A549 (cell line): ENCODE data around the gene TRMU. TPM values are rescaled to one million over a fixed set of nuclear protein-coding genes. Genes with fewer than 3 reads are reported as not detected.

Source experiments
- ATAC-seq, 2 experiments: fragments of 200-7000 bp in 1 of 2; fragments of >200 bp in 1 of 2; cut with Nextera tagmentation in 1 of 2; cut with Tn5 transposase in 1 of 2; 3 replicates each; pipeline versions ENCODE4 v1.8.0 to v1.9.1; 2018 to 2020; ENCODE audit warnings: mild to moderate bottlenecking in 1 of 2, moderate library complexity in 1 of 2
- CTCF ChIA-PET: fragments of 300-600 bp; sonication (Branson Sonifier 250); formaldehyde crosslinking; extraction: SDS; loops from one replicate; lab custom pipeline; 2021; ENCODE audit warnings: antibody characterized with exemption, inconsistent platforms; lab: Yijun Ruan, JAX
- POLR2A ChIA-PET: fragments of 350-600 bp; formaldehyde crosslinking; extraction: SDS; loops from one replicate; lab custom pipeline; 2021; ENCODE audit warnings: antibody characterized with exemption, inconsistent platforms; lab: Yijun Ruan, JAX
- DNase-seq, 2 experiments: peaks; one replicate each; pipeline versions ENCODE4 v3.0.0 to v3.0.0-alpha.2; 2011 to 2016; ENCODE audit warnings: low read depth in 1 of 2, low spot score in 1 of 2
- FAIRE-seq: peaks from 2 replicates; lab custom pipeline; 2011; peaks lifted over from hg19 to GRCh38; lab: Jason Lieb, UNC
- H3K27ac ChIP-seq, 2 experiments: fragments of >200 bp; sonication (Bioruptor Twin); formaldehyde crosslinking; 3 replicates each; pipeline ENCODE4 v1.5.1; 2016 to 2017
- H3K4me1 ChIP-seq: fragments of >200 bp; sonication (Bioruptor Twin); formaldehyde crosslinking; 3 replicates; pipeline ENCODE4 v1.6.1; 2016
- H3K4me2 ChIP-seq: fragments of >200 bp; sonication (Bioruptor Twin); formaldehyde crosslinking; 3 replicates; pipeline ENCODE4 v1.6.1; 2016
- H3K4me3 ChIP-seq: fragments of >200 bp; sonication (Bioruptor Twin); formaldehyde crosslinking; 3 replicates; pipeline ENCODE4 v1.5.1; 2016
- H3K9me3 ChIP-seq: fragments of >200 bp; sonication (Bioruptor Twin); formaldehyde crosslinking; 3 replicates; pipeline ENCODE4 v1.6.1; 2016
- CEBPB ChIP-seq, 2 experiments: fragments of >200 bp in 1 of 2; sonication (Bioruptor Twin) in 1 of 2; formaldehyde crosslinking in 1 of 2; IDR thresholded peaks; 2 replicates each; pipeline ENCODE4 v1.6.1; 2012 to 2016
- CHD2 ChIP-seq: fragments of 150-350 bp; IDR thresholded peaks from 2 replicates; pipeline ENCODE4 v1.6.1; 2014; ENCODE audit warnings: low read length; ENCODE audit not compliant: partially characterized antibody
- CHD4 ChIP-seq: fragments of 200-600 bp; sonication (generic); IDR thresholded peaks from 2 replicates; pipeline ENCODE4 v1.6.1; 2016; ENCODE audit warnings: antibody characterized with exemption, mild to moderate bottlenecking, borderline replicate concordance
- EHF ChIP-seq: fragments of 250-450 bp; sonication (Bioruptor Pico); IDR thresholded peaks from 2 replicates; pipeline ENCODE4 v1.5.0; 2020; ENCODE audit warnings: mild to moderate bottlenecking
- EHMT2 ChIP-seq: fragments of 200-600 bp; sonication (generic); IDR thresholded peaks from 2 replicates; pipeline ENCODE4 v1.6.1; 2016; ENCODE audit warnings: antibody characterized with exemption, low read depth, mild to moderate bottlenecking, moderate library complexity
- ESRRA ChIP-seq: fragments of 150-350 bp; IDR thresholded peaks from 2 replicates; pipeline ENCODE4 v1.6.1; 2014; ENCODE audit warnings: mild to moderate bottlenecking, low read length, borderline replicate concordance
- FOSL2 ChIP-seq, 2 experiments: fragments of 450-650 bp in 1 of 2; fragments of >200 bp in 1 of 2; sonication (Bioruptor Twin) in 1 of 2; formaldehyde crosslinking; IDR thresholded peaks; 2 replicates each; pipeline versions ENCODE4 v1.5.0 to v1.6.1; 2016 to 2020; ENCODE audit warnings: mild to moderate bottlenecking in 1 of 2, moderate library complexity in 1 of 2
- GATA3 ChIP-seq: IDR thresholded peaks from 2 replicates; pipeline ENCODE4 v1.6.1; 2012; ENCODE audit warnings: borderline replicate concordance
- HDAC2 ChIP-seq: fragments of 200-600 bp; sonication (generic); IDR thresholded peaks from 2 replicates; pipeline ENCODE4 v1.6.1; 2016
- JUN ChIP-seq, 2 experiments: fragments of >200 bp; sonication (Bioruptor Twin); formaldehyde crosslinking; IDR thresholded peaks; 2 replicates in 1 of 2; 3 replicates in 1 of 2; pipeline ENCODE4 v1.6.1; 2016 to 2017
- MAFK ChIP-seq: fragments of 450-650 bp; IDR thresholded peaks from 2 replicates; pipeline ENCODE4 v1.6.1; 2014; ENCODE audit not compliant: partially characterized antibody
- MAZ ChIP-seq: fragments of 150-350 bp; IDR thresholded peaks from 2 replicates; pipeline ENCODE4 v1.6.1; 2014; ENCODE audit warnings: antibody characterized with exemption, low read depth, low read length, borderline replicate concordance
- RAD21 ChIP-seq, 2 experiments: fragments of >200 bp in 1 of 2; sonication (Bioruptor Twin) in 1 of 2; formaldehyde crosslinking in 1 of 2; IDR thresholded peaks in 1 of 2; conservative IDR thresholded peaks in 1 of 2; 2 replicates in 1 of 2; 3 replicates in 1 of 2; pipeline ENCODE4 v1.6.1; 2012 to 2018; ENCODE audit warnings: inconsistent platforms in 1 of 2
- RNF2 ChIP-seq: fragments of 200-600 bp; sonication (generic); IDR thresholded peaks from 2 replicates; pipeline ENCODE4 v1.6.1; 2016; ENCODE audit warnings: low read depth, mild to moderate bottlenecking, antibody characterized with exemption, moderate library complexity, borderline replicate concordance
- SREBF2 ChIP-seq: fragments of 450-650 bp; IDR thresholded peaks from 2 replicates; pipeline ENCODE4 v1.6.1; 2014; ENCODE audit warnings: mild to moderate bottlenecking, moderate library complexity
- TFCP2L1 ChIP-seq: fragments of 250-450 bp; sonication (Bioruptor Pico); IDR thresholded peaks from 2 replicates; pipeline ENCODE4 v1.5.0; 2021; ENCODE audit warnings: mild to moderate bottlenecking
- ZC3H11A ChIP-seq: fragments of 450-650 bp; IDR thresholded peaks from 2 replicates; pipeline ENCODE4 v1.6.1; 2014; ENCODE audit warnings: antibody characterized with exemption, mild to moderate bottlenecking
- ZNF302 ChIP-seq: fragments of 250-450 bp; sonication (Bioruptor Pico); IDR thresholded peaks from 2 replicates; pipeline ENCODE4 v1.9.0; 2021; ENCODE audit warnings: inconsistent platforms, mild to moderate bottlenecking, moderate library complexity
- WGBS: methylation state at CpG from one replicate; pipeline ENCODE4 v1.1.6; 2017; ENCODE audit errors: missing lambda C conversion rate; 5-methylcytosine and 5-hydroxymethylcytosine counted together
- polyA plus RNA-seq, 4 experiments: library from polyadenylated mRNA; depleted of rRNA in 3 of 4; stranded (reverse); fragments of >200 nt; fragmentation: RNase III in 1 of 4; extraction: RNeasy Plus Mini Kit Qiagen cat#74134 plus additional on column Dnase treatment in 1 of 4; gene quantifications; 2 replicates in 3 of 4; 3 replicates in 1 of 4; pipeline ENCODE4 v1.2.3, GENCODE V29; 2011 to 2017
- TF ChIP-seq, protein P1 (sequence below): fragments of 450-650 bp; IDR thresholded peaks from 2 replicates; pipeline ENCODE4 v1.6.1; 2014; ENCODE audit warnings: antibody characterized with exemption
- TF ChIP-seq, protein P2 (sequence below): fragments of 250-450 bp; sonication (Bioruptor Pico); IDR thresholded peaks from 2 replicates; pipeline ENCODE4 v1.5.0; 2020; ENCODE audit warnings: low read depth, mild to moderate bottlenecking, moderate library complexity
- TF ChIP-seq, protein P3 (sequence below): fragments of 250-450 bp; sonication (Bioruptor Pico); IDR thresholded peaks from 2 replicates; pipeline ENCODE4 v1.5.0; 2021; ENCODE audit warnings: mild to moderate bottlenecking, moderate library complexity, borderline replicate concordance
- TF ChIP-seq, protein P4 (sequence below): fragments of 150-350 bp; IDR thresholded peaks from 2 replicates; pipeline ENCODE4 v1.6.1; 2014; ENCODE audit warnings: low read depth, mild to moderate bottlenecking, low read length
- TF ChIP-seq, protein P5 (sequence below): fragments of >200 bp; sonication (Bioruptor Twin); formaldehyde crosslinking; IDR thresholded peaks from 3 replicates; pipeline ENCODE4 v1.6.1; 2016

The TRMU gene
- polyA plus RNA-seq, 2 of the 4 experiments (the other 2 are of a cell fraction) = 33.4 to 44.1 TPM

DNA sequence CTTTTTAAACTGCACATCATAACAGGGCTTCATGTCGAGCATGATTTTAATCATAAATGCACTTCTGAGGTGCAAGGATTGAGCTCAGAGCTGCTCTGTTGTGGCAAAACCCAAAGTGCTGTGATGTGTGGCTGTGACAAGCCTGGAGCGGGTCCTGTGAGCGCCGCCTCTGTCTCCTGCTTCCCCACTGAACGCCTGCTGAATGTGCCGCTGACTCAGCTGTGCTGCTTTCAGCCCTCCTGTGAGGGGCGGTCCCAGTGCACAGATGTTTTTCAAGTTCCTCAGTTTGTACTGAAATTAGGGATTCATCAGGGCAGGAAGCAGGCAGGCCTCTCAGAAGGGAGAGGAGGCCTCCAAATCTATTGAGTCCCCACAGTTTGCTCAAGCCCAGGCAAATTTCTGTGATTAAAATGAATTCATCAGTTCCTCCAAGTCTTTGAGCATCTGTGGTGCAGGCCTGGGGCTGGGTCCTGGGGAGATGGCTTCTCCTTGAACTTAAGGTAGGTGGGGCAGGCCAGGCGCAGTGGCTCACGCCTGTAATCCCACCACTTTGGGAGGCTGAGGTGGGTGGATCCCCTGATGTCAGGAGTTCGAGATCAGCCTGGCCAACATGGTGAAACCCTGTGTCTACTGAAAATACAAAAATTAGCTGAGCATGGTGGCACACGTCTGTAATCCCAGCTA is 41.8 kb upstream of the TRMU start:
- TF ChIP-seq FOSL2 (IDR thresholded peaks at IDR 0.05) = no peak
- no peak for TF ChIP-seq FOSL2 (CRISPR knock-in tag; IDR thresholded peaks at IDR 0.05)
- no peak for TF ChIP-seq ZNF302 (CRISPR knock-in tag)
- TF ChIP-seq, protein P1, sequence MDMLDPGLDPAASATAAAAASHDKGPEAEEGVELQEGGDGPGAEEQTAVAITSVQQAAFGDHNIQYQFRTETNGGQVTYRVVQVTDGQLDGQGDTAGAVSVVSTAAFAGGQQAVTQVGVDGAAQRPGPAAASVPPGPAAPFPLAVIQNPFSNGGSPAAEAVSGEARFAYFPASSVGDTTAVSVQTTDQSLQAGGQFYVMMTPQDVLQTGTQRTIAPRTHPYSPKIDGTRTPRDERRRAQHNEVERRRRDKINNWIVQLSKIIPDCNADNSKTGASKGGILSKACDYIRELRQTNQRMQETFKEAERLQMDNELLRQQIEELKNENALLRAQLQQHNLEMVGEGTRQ = no peak
- TF ChIP-seq, protein P2, sequence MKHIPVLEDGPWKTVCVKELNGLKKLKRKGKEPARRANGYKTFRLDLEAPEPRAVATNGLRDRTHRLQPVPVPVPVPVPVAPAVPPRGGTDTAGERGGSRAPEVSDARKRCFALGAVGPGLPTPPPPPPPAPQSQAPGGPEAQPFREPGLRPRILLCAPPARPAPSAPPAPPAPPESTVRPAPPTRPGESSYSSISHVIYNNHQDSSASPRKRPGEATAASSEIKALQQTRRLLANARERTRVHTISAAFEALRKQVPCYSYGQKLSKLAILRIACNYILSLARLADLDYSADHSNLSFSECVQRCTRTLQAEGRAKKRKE (CRISPR knock-in tag) = no peak
- no peak for TF ChIP-seq EHMT2
- no peak for TF ChIP-seq HDAC2
- TF ChIP-seq CHD2 = no peak
- TF ChIP-seq MAFK = no peak
- no peak for TF ChIP-seq MAZ
- no peak for TF ChIP-seq RAD21 (conservative IDR thresholded peaks at IDR 0.05 in 1 of 2, IDR thresholded peaks at IDR 0.05 in 1 of 2)
- no peak for TF ChIP-seq ESRRA
- no peak for TF ChIP-seq TFCP2L1 (CRISPR knock-in tag)
- TF ChIP-seq EHF = no peak
- TF ChIP-seq SREBF2 = no peak
- H3K4me3 ChIP-seq = no peak overlapping the region
- ChIA-PET CTCF (interaction anchor here (0.7 kb wide), 1 partner anchor 165 kb away, joined by 4 read pairs; no protein-coding TSS in a partner anchor), POLR2A (no interaction called here)
- FAIRE-seq (no peak), DNase-seq (no peak), ATAC-seq (no peak)
- no peak overlapping the region for H3K4me2 ChIP-seq
- WGBS = 94% methylated on average over 10 of the region's 11 CpGs
- peaks cover 11% of the 10 kb centered on the region; the same call in 2 of the 3 replicates for H3K4me1 ChIP-seq
- H3K9me3 ChIP-seq = no peaks in the 10 kb centered on the region
- no peak overlapping the region for H3K27ac ChIP-seq

DNA sequence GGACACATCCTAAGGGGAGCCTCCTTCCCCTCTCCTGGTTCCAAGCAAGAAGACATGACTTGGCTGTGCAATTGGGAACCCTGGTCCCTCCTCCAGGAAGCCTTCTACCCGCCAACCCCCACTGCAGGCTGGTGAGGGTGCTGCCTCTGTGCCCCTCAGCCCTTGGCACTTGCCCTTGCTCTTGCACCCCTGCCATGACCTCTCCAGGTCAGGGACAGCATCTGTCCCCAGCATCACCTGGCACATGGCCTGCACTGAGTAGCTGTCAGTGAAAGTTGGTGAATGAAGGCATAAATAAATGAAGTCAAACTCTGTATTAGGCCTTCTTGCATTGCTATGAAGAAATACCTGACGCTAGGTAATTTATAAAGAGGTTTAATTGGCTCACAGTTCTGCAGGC is 40.7 kb upstream of the TRMU start:
- ChIA-PET CTCF (interaction anchor here (0.7 to 1.7 kb wide), 2 partner anchors 166 to 178 kb away, joined by 4 read pairs; no protein-coding TSS in a partner anchor), POLR2A (no interaction called here)
- whole genome bisulfite sequencing = 95% methylated on average over 2 of the region's 2 CpGs
- H3K4me3 ChIP-seq = no peak overlapping the region
- DNase-seq (no peak), ATAC-seq (no peak), FAIRE-seq (no peak)
- H3K9me3 ChIP-seq = no peaks in the 10 kb centered on the region
- H3K4me1 ChIP-seq = peaks cover 11% of the 10 kb centered on the region; the same call in 2 of the 3 replicates
- H3K4me2 ChIP-seq = no peak overlapping the region
- no peak overlapping the region for H3K27ac ChIP-seq
- TF ChIP-seq ZNF302 (CRISPR knock-in tag) = no peak
- TF ChIP-seq ZC3H11A = no peak
- TF ChIP-seq, protein P3, sequence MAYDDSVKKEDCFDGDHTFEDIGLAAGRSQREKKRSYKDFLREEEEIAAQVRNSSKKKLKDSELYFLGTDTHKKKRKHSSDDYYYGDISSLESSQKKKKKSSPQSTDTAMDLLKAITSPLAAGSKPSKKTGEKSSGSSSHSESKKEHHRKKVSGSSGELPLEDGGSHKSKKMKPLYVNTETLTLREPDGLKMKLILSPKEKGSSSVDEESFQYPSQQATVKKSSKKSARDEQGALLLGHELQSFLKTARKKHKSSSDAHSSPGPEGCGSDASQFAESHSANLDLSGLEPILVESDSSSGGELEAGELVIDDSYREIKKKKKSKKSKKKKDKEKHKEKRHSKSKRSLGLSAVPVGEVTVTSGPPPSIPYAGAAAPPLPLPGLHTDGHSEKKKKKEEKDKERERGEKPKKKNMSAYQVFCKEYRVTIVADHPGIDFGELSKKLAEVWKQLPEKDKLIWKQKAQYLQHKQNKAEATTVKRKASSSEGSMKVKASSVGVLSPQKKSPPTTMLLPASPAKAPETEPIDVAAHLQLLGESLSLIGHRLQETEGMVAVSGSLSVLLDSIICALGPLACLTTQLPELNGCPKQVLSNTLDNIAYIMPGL (CRISPR knock-in tag) = no peak
- TF ChIP-seq JUN (IDR thresholded peaks at IDR 0.05) = no peak
- TF ChIP-seq, protein P4, sequence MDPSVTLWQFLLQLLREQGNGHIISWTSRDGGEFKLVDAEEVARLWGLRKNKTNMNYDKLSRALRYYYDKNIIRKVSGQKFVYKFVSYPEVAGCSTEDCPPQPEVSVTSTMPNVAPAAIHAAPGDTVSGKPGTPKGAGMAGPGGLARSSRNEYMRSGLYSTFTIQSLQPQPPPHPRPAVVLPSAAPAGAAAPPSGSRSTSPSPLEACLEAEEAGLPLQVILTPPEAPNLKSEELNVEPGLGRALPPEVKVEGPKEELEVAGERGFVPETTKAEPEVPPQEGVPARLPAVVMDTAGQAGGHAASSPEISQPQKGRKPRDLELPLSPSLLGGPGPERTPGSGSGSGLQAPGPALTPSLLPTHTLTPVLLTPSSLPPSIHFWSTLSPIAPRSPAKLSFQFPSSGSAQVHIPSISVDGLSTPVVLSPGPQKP = no peak
- TF ChIP-seq, protein P2 (CRISPR knock-in tag) = no peak
- TF ChIP-seq, protein P5, sequence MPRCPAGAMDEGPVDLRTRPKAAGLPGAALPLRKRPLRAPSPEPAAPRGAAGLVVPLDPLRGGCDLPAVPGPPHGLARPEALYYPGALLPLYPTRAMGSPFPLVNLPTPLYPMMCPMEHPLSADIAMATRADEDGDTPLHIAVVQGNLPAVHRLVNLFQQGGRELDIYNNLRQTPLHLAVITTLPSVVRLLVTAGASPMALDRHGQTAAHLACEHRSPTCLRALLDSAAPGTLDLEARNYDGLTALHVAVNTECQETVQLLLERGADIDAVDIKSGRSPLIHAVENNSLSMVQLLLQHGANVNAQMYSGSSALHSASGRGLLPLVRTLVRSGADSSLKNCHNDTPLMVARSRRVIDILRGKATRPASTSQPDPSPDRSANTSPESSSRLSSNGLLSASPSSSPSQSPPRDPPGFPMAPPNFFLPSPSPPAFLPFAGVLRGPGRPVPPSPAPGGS = no peak
- TF ChIP-seq GATA3 = no peak
- no peak for TF ChIP-seq TFCP2L1 (CRISPR knock-in tag)
- TF ChIP-seq, protein P1 = no peak
- no peak for TF ChIP-seq CEBPB (IDR thresholded peaks at IDR 0.05)
- no peak for TF ChIP-seq SREBF2
- TF ChIP-seq ESRRA = no peak
- no peak for TF ChIP-seq CHD4
- no peak for TF ChIP-seq RNF2
- TF ChIP-seq MAFK = no peak
